Astrocyte (in vitro differentiated cells and primary cell): ENCODE results near the gene THRAP3. TPM values are rescaled to one million over a fixed set of nuclear protein-coding genes. Genes with fewer than 3 reads are reported as not detected.

Experiments used
- DNase-seq: peaks from one replicate; pipeline ENCODE4 v3.0.0-alpha.2; 2010; ENCODE audit warnings: low read depth
- FAIRE-seq: peaks from 2 replicates; lab custom pipeline; 2011; peaks lifted over from hg19 to GRCh38; lab: Jason Lieb, UNC
- H2AFZ ChIP-seq: 2 replicates; pipeline ENCODE4 v1.6.0; 2012; ENCODE audit warnings: low read depth, low read length, inconsistent platforms
- H3K27ac ChIP-seq: 2 replicates; pipeline ENCODE4 v1.5.1; 2011; ENCODE audit warnings: low read depth, low read length, inconsistent platforms
- H3K27me3 ChIP-seq: 2 replicates; pipeline ENCODE4 v1.6.0; 2011; ENCODE audit warnings: low read length, inconsistent platforms; ENCODE audit not compliant: insufficient read depth
- H3K36me3 ChIP-seq: 2 replicates; pipeline ENCODE4 v1.5.1; 2011; ENCODE audit warnings: low read length, inconsistent platforms; ENCODE audit not compliant: insufficient read depth
- H3K4me1 ChIP-seq: 2 replicates; pipeline ENCODE4 v1.5.1; 2011; ENCODE audit warnings: low read length, inconsistent platforms; ENCODE audit not compliant: insufficient read depth
- H3K4me2 ChIP-seq: 2 replicates; pipeline ENCODE4 v1.6.0; 2012; ENCODE audit warnings: low read length, inconsistent platforms
- H3K4me3 ChIP-seq: 2 replicates; pipeline ENCODE4 v1.5.1; 2011; ENCODE audit warnings: low read depth, mild to moderate bottlenecking, low read length, inconsistent platforms; ENCODE audit not compliant: insufficient read depth
- H3K79me2 ChIP-seq: 2 replicates; pipeline ENCODE4 v1.6.0; 2012; ENCODE audit warnings: mild to moderate bottlenecking, low read length, inconsistent platforms; ENCODE audit not compliant: insufficient read depth
- H3K9ac ChIP-seq: 2 replicates; pipeline ENCODE4 v1.6.0; 2012; ENCODE audit warnings: mild to moderate bottlenecking, low read length, inconsistent platforms
- H3K9me3 ChIP-seq: 2 replicates; pipeline ENCODE4 v1.5.1; 2012; ENCODE audit warnings: low read depth, mild to moderate bottlenecking, low read length, inconsistent platforms; ENCODE audit not compliant: insufficient read depth
- H4K20me1 ChIP-seq: 2 replicates; pipeline ENCODE4 v1.6.0; 2012; ENCODE audit warnings: low read length, inconsistent platforms; ENCODE audit not compliant: insufficient read depth
- H3K27ac Mint-ChIP-seq: one replicate; pipeline ENCODE4 v1.8.0; 2021; ENCODE audit warnings: mild to moderate bottlenecking, mixed read lengths; ENCODE audit not compliant: unreplicated experiment
- H3K27me3 Mint-ChIP-seq: one replicate; pipeline ENCODE4 v1.8.0; 2021; ENCODE audit warnings: low read depth, mixed read lengths; ENCODE audit not compliant: unreplicated experiment
- H3K36me3 Mint-ChIP-seq: one replicate; pipeline ENCODE4 v1.8.0; 2021; ENCODE audit warnings: low read depth, mixed read lengths; ENCODE audit not compliant: unreplicated experiment
- H3K4me1 Mint-ChIP-seq: one replicate; pipeline ENCODE4 v1.8.0; 2021; ENCODE audit warnings: low read depth, mixed read lengths; ENCODE audit not compliant: unreplicated experiment
- H3K4me3 Mint-ChIP-seq: one replicate; pipeline ENCODE4 v1.8.0; 2021; ENCODE audit warnings: mild to moderate bottlenecking, moderate library complexity, mixed read lengths; ENCODE audit not compliant: unreplicated experiment
- H3K9me3 Mint-ChIP-seq: one replicate; pipeline ENCODE4 v1.8.0; 2021; ENCODE audit warnings: mild to moderate bottlenecking, mixed read lengths; ENCODE audit not compliant: unreplicated experiment
- CTCF ChIP-seq: IDR thresholded peaks from 2 replicates; pipeline ENCODE4 v1.5.1; 2011; ENCODE audit warnings: low read depth, mild to moderate bottlenecking, inconsistent platforms, low read length, moderate library complexity; ENCODE audit not compliant: insufficient read depth
- EZH2 ChIP-seq: IDR thresholded peaks from 2 replicates; pipeline ENCODE4 v1.6.1; 2012; ENCODE audit warnings: mild to moderate bottlenecking, low read length, inconsistent platforms; ENCODE audit not compliant: insufficient read depth
- total RNA-seq: library from RNA; stranded (reverse); gene quantifications from 2 replicates; pipeline ENCODE4 v1.2.1, GENCODE V29; 2021

THRAP3 gene
- total RNA-seq, 1 donor from 2014 or later, result 109 TPM

DNA sequence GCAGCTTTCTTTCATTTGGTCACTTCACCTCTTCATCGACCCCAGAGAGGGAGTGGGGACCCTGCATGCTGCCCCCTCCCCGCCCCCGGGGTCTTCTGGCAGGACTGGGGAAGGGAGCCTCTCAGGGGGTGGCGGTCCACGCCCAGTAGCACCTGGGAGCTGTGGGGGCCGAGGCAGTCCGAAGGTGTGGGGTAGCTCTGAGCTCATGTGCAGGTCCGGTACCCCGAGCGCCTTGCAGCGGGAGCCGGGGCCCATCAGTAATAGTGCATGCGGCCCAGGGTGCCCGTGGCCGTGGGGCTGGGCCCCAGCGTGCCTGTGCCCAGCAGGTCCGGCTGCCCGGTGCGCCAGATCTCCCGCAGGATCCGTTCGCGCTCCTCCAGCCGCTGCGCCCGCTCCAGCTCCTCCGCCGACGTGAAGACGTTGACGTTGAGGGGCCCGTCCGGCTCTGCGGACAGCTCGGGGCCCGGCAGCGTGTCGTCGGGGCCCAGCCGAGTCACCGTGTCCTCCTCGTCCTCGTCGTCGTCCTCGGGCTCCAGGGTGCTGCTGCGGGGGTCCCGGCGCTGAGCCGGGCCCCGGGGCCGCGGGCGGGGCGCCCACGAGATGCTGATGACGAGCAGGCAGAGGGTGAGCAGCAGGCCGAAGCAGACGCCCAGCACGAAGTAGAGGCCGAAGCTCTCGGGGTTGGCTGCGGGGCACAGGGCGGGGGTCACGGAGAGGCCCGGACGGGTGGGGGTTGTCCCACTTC is 98.0 kb downstream of the THRAP3 start:
- Histone ChIP-seq H3K27ac (peak overlapping the region; percentile 81), H3K27me3 (no peaks in the 10 kb centered on the region), H3K79me2 (peaks cover 23% of the 10 kb centered on the region), H3K4me1 (peaks cover 39% of the 10 kb centered on the region), H3K36me3 (no peaks in the 10 kb centered on the region), H3K4me2 (peak overlapping the region; percentile 95), H3K4me3 (peak overlapping the region; percentile 73), H3K9me3 (no peaks in the 10 kb centered on the region), H2AFZ (no peak overlapping the region), H4K20me1 (peaks cover 9% of the 10 kb centered on the region), H3K9ac (peak overlapping the region; percentile 87)
- H3K36me3 Mint-ChIP-seq, result peaks cover 15% of the 10 kb centered on the region
- no peaks in the 10 kb centered on the region for H3K27me3 Mint-ChIP-seq
- H3K27ac Mint-ChIP-seq, result no peak overlapping the region
- no peaks in the 10 kb centered on the region for H3K9me3 Mint-ChIP-seq
- TF ChIP-seq EZH2 (no peak), CTCF (no peak)
- no peak for DNase-seq
- H3K4me3 Mint-ChIP-seq, result peak overlapping the region; percentile 82
- H3K4me1 Mint-ChIP-seq, result peaks cover 23% of the 10 kb centered on the region
- no peak for FAIRE-seq

- no peaks in the 10 kb centered on the region for H3K36me3 ChIP-seq
- H3K9ac ChIP-seq, result peak overlapping the region; percentile 87
- H3K9me3 ChIP-seq, result no peaks in the 10 kb centered on the region
- H2AFZ ChIP-seq, result no peak overlapping the region
- Mint-ChIP-seq H3K9me3 (no peaks in the 10 kb centered on the region), H3K36me3 (peaks cover 15% of the 10 kb centered on the region), H3K27me3 (no peaks in the 10 kb centered on the region), H3K4me1 (peaks cover 28% of the 10 kb centered on the region), H3K4me3 (peak overlapping the region; percentile 81), H3K27ac (no peak overlapping the region)
- peaks cover 11% of the 10 kb centered on the region for H4K20me1 ChIP-seq
- H3K4me3 ChIP-seq, result peak overlapping the region; percentile 73
- H3K79me2 ChIP-seq, result peaks cover 23% of the 10 kb centered on the region
- no peaks in the 10 kb centered on the region for H3K27me3 ChIP-seq
- H3K27ac ChIP-seq, result peak overlapping the region; percentile 81
- no peak for TF ChIP-seq EZH2
- TF ChIP-seq CTCF, result no peak
- DNase-seq, result peak; percentile 30
- peaks cover 46% of the 10 kb centered on the region for H3K4me1 ChIP-seq
- no peak for FAIRE-seq
- H3K4me2 ChIP-seq, result peak overlapping the region; percentile 95
Measured at GRCh38 chr1:36322786-36323635, 98.8 kb downstream of the THRAP3 start.
